Measurements from ENCODE around the gene TMEM260. TPM values are rescaled to one million over a fixed set of nuclear protein-coding genes. Genes with fewer than 3 reads are reported as not detected.

The TMEM260 gene
- total RNA-seq, 1 experiment from 2014 or later = 17.8 TPM

DNA sequence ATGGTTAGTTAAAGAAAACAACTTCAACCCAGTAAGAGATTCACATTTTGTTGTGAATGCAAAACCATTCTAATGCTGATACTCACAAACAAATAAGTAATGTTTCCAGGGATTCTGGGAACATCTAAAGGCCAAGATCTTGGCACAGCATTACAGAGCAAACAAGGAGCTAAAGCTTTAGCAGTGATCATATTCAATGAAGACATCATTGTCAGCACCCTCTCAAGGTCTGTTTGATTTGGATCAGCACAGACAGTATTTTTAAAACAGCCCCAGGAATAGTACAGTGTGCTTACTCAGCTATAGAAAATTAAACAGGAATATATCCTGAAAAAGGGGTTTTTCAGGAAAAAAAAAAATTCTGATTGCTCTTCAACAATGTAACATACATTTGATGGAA is 71.4 kb downstream of the TMEM260 start:
- Histone ChIP-seq H3K9me3 (ENCODE audit: low read length) (no peaks in the 10 kb centered on the region), H3K9ac (ENCODE audit: low read length) (no peak overlapping the region), H3K4me1 (ENCODE audit: insufficient read depth, low read length) (no peaks in the 10 kb centered on the region), H2AFZ (ENCODE audit: low read length) (no peak overlapping the region), H3K27ac (ENCODE audit: low read length) (no peak overlapping the region), H3K4me2 (ENCODE audit: low read length) (no peak overlapping the region), H3K4me3 (ENCODE audit: low read length) (no peak overlapping the region), H4K20me1 (ENCODE audit: low read length) (no peaks in the 10 kb centered on the region), H3K79me2 (ENCODE audit: low read length) (no peaks in the 10 kb centered on the region), H3K9me2 (replicated peaks; ENCODE audit: low read length) (no peaks in the 10 kb centered on the region), H3K27me3 (ENCODE audit: low read length) (no peaks in the 10 kb centered on the region), H3F3A (ENCODE audit: low read length, unreplicated experiment) (no peaks in the 10 kb centered on the region), H3K36me3 (ENCODE audit: low read depth, low read length) (no peaks in the 10 kb centered on the region)
- ChIA-PET POLR2A (ENCODE audit: unreplicated experiment) (no interaction called here), CTCF (interaction anchor here (0.6 kb wide), 1 partner anchor 532 kb away, joined by 3 read pairs; no protein-coding TSS in a partner anchor)
- intact Hi-C loops (cut with micrococcal nuclease) = no loop called here
- ATAC-seq (no peak), DNase-seq (no peak)
- TF ChIP-seq, protein P1, sequence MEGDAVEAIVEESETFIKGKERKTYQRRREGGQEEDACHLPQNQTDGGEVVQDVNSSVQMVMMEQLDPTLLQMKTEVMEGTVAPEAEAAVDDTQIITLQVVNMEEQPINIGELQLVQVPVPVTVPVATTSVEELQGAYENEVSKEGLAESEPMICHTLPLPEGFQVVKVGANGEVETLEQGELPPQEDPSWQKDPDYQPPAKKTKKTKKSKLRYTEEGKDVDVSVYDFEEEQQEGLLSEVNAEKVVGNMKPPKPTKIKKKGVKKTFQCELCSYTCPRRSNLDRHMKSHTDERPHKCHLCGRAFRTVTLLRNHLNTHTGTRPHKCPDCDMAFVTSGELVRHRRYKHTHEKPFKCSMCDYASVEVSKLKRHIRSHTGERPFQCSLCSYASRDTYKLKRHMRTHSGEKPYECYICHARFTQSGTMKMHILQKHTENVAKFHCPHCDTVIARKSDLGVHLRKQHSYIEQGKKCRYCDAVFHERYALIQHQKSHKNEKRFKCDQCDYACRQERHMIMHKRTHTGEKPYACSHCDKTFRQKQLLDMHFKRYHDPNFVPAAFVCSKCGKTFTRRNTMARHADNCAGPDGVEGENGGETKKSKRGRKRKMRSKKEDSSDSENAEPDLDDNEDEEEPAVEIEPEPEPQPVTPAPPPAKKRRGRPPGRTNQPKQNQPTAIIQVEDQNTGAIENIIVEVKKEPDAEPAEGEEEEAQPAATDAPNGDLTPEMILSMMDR (conservative IDR thresholded peaks at IDR 0.05; ENCODE audit: low read depth, low read length) = no peak
- TF ChIP-seq EZH2phosphoT487 (IDR thresholded peaks at IDR 0.05; ENCODE audit: borderline replicate concordance, low read length) = no peak
- TF ChIP-seq EZH2 (IDR thresholded peaks at IDR 0.05; ENCODE audit: low read length, unreplicated experiment) = no peak
- no TSS peak for BruUV-seq (replicated peaks)

DNA sequence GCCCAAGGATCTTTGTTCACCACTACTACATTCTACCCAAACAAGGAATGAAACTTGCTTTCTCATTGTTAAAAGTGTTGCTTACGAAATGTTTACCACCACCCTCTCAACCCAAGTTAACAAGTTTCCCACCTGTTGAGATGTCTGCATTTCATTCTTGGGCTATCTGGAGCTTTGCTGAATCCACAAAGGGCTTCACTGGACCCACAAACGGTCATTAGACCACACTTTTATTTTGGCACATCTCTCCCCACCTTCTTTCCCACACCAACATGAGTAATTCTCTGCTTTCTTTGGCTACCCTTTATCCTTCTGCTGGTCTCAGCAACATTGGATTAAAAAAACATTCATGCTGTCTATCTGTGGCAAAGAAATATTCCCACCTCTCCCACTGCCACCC is 78.0 kb downstream of the TMEM260 start:
- Histone ChIP-seq H3K4me1 (ENCODE audit: insufficient read depth, low read length) (no peaks in the 10 kb centered on the region), H4K20me1 (ENCODE audit: low read length) (no peaks in the 10 kb centered on the region), H3K9me3 (ENCODE audit: low read length) (no peaks in the 10 kb centered on the region), H3K27me3 (ENCODE audit: low read length) (peaks cover 17% of the 10 kb centered on the region), H3F3A (ENCODE audit: low read length, unreplicated experiment) (no peaks in the 10 kb centered on the region), H3K4me2 (ENCODE audit: low read length) (no peak overlapping the region), H3K9ac (ENCODE audit: low read length) (no peak overlapping the region), H3K27ac (ENCODE audit: low read length) (no peak overlapping the region), H2AFZ (ENCODE audit: low read length) (no peak overlapping the region), H3K9me2 (replicated peaks; ENCODE audit: low read length) (no peaks in the 10 kb centered on the region), H3K36me3 (ENCODE audit: low read depth, low read length) (no peaks in the 10 kb centered on the region), H3K79me2 (ENCODE audit: low read length) (no peaks in the 10 kb centered on the region), H3K4me3 (ENCODE audit: low read length) (no peak overlapping the region)
- BruUV-seq (replicated peaks) = no TSS peak
- no peak for DNase-seq
- TF ChIP-seq, protein P1 (conservative IDR thresholded peaks at IDR 0.05; ENCODE audit: low read depth, low read length) = no peak
- TF ChIP-seq EZH2 (IDR thresholded peaks at IDR 0.05; ENCODE audit: low read length, unreplicated experiment) = no peak
- TF ChIP-seq EZH2phosphoT487 (IDR thresholded peaks at IDR 0.05; ENCODE audit: borderline replicate concordance, low read length) = no peak
- ATAC-seq = no peak
- intact Hi-C loops (cut with micrococcal nuclease) = no loop called here
- ChIA-PET POLR2A (ENCODE audit: unreplicated experiment) (no interaction called here), CTCF (no interaction called here)

DNA sequence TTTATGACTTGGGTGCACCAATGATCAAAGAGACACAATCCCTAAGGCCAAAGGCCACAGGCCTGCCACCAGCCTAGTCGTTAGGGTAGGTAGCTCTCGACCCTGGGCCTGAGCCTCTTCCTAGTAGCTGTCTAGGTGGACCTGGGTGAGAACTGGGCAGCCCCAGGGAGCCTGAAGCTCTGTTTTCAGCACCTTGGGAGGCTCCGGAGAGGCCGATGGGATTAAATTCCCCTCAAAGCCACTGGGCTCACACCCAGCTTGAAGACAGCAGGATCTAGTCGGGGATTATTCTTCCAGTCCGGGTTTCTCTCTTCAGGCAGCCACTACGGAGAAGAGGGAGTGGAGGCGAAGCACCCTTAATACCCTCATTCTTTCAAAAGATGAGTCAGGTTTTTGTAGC is 79.8 kb downstream of the TMEM260 start:
- TF ChIP-seq, protein P1 (conservative IDR thresholded peaks at IDR 0.05; ENCODE audit: low read depth, low read length) = no peak
- TF ChIP-seq EZH2phosphoT487 (IDR thresholded peaks at IDR 0.05; ENCODE audit: borderline replicate concordance, low read length) (no peak), EZH2 (IDR thresholded peaks at IDR 0.05; ENCODE audit: low read length, unreplicated experiment) (no peak)
- no peaks in the 10 kb centered on the region for H3K9me3 ChIP-seq (ENCODE audit: low read length)
- H3K9me2 ChIP-seq (replicated peaks; ENCODE audit: low read length) = no peaks in the 10 kb centered on the region
- H3K4me2 ChIP-seq (ENCODE audit: low read length) = no peak overlapping the region
- no peaks in the 10 kb centered on the region for H3F3A ChIP-seq (ENCODE audit: low read length, unreplicated experiment)
- H3K27ac ChIP-seq (ENCODE audit: low read length) = no peak overlapping the region
- no peak overlapping the region for H2AFZ ChIP-seq (ENCODE audit: low read length)
- H3K4me3 ChIP-seq (ENCODE audit: low read length) = no peak overlapping the region
- BruUV-seq (replicated peaks) = no TSS peak
- no peaks in the 10 kb centered on the region for H4K20me1 ChIP-seq (ENCODE audit: low read length)
- no peak for ATAC-seq
- CTCF ChIA-PET = interaction anchor here (0.6 kb wide), 1 partner anchor 656 kb away, joined by 3 read pairs; no protein-coding TSS in a partner anchor
- POLR2A ChIA-PET (ENCODE audit: unreplicated experiment) = interaction anchor here (0.6 kb wide), 1 partner anchor 81 kb away, joined by 4 read pairs; no protein-coding TSS in a partner anchor
- H3K9ac ChIP-seq (ENCODE audit: low read length) = no peak overlapping the region
- H3K27me3 ChIP-seq (ENCODE audit: low read length) = peaks cover 35% of the 10 kb centered on the region
- no peaks in the 10 kb centered on the region for H3K79me2 ChIP-seq (ENCODE audit: low read length)
- DNase-seq = no peak
- intact Hi-C loops (cut with micrococcal nuclease) = no loop called here
- no peaks in the 10 kb centered on the region for H3K4me1 ChIP-seq (ENCODE audit: insufficient read depth, low read length)
- no peaks in the 10 kb centered on the region for H3K36me3 ChIP-seq (ENCODE audit: low read depth, low read length)
